Fibroblast of lung (primary cell): ENCODE data around the gene DNAJC28.

Source experiments
- EZH2 ChIP-seq: IDR thresholded peaks from 2 replicates; pipeline ENCODE4 v1.5.1; 2012; ENCODE audit warnings: low read length, control low read depth, mild to moderate bottlenecking; ENCODE audit errors: missing control alignments
- TF ChIP-seq, protein P1 (sequence below), 2 donors: IDR thresholded peaks in 1 of 2; conservative IDR thresholded peaks in 1 of 2; 1 replicate in 1 of 2; 2 replicates in 1 of 2; pipeline ENCODE4 v1.5.1; 2011 to 2012; ENCODE audit warnings: low read length in 2 of 2, control low read depth in 1 of 2, inconsistent platforms in 1 of 2, low read depth in 1 of 2, mild to moderate bottlenecking in 1 of 2

GRCh38 chr21:33491373-33492102 lies at the start of gene DNAJC28:
- TF ChIP-seq, protein P1, sequence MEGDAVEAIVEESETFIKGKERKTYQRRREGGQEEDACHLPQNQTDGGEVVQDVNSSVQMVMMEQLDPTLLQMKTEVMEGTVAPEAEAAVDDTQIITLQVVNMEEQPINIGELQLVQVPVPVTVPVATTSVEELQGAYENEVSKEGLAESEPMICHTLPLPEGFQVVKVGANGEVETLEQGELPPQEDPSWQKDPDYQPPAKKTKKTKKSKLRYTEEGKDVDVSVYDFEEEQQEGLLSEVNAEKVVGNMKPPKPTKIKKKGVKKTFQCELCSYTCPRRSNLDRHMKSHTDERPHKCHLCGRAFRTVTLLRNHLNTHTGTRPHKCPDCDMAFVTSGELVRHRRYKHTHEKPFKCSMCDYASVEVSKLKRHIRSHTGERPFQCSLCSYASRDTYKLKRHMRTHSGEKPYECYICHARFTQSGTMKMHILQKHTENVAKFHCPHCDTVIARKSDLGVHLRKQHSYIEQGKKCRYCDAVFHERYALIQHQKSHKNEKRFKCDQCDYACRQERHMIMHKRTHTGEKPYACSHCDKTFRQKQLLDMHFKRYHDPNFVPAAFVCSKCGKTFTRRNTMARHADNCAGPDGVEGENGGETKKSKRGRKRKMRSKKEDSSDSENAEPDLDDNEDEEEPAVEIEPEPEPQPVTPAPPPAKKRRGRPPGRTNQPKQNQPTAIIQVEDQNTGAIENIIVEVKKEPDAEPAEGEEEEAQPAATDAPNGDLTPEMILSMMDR (conservative IDR thresholded peaks at IDR 0.05 in 1 of 2, IDR thresholded peaks at IDR 0.05 in 1 of 2; ENCODE audit: low read depth in 1 of 2, low read length in 2 of 2): no peak
- no peak for TF ChIP-seq EZH2
